ENCODE results near the gene PTGR3. TPM values are rescaled to one million over a fixed set of nuclear protein-coding genes. Genes with fewer than 3 reads are reported as not detected.

The PTGR3 gene
- total RNA-seq, 1 donor from 2014 or later = 6.8 TPM

GRCh38 chr18:75208836-75209128, 157 bp downstream of the PTGR3 start:
- DNase-seq (ENCODE audit: low read depth) (no peak), FAIRE-seq (no peak)
- Histone ChIP-seq H3K4me3 (ENCODE audit: low read depth, low read length) (peak overlapping the region; percentile 77), H3K36me3 (ENCODE audit: control insufficient read depth, insufficient read depth, low read length) (no peaks in the 10 kb centered on the region), H3K27me3 (ENCODE audit: control insufficient read depth, insufficient read depth, low read length) (no peaks in the 10 kb centered on the region)
- TF ChIP-seq, protein P1, sequence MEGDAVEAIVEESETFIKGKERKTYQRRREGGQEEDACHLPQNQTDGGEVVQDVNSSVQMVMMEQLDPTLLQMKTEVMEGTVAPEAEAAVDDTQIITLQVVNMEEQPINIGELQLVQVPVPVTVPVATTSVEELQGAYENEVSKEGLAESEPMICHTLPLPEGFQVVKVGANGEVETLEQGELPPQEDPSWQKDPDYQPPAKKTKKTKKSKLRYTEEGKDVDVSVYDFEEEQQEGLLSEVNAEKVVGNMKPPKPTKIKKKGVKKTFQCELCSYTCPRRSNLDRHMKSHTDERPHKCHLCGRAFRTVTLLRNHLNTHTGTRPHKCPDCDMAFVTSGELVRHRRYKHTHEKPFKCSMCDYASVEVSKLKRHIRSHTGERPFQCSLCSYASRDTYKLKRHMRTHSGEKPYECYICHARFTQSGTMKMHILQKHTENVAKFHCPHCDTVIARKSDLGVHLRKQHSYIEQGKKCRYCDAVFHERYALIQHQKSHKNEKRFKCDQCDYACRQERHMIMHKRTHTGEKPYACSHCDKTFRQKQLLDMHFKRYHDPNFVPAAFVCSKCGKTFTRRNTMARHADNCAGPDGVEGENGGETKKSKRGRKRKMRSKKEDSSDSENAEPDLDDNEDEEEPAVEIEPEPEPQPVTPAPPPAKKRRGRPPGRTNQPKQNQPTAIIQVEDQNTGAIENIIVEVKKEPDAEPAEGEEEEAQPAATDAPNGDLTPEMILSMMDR (IDR thresholded peaks at IDR 0.05; ENCODE audit: insufficient read depth, low read length, severe bottlenecking) = no peak

GRCh38 chr18:75208155-75208835, 644 bp downstream of the PTGR3 start:
- peak overlapping the region; percentile 77 for H3K4me3 ChIP-seq (ENCODE audit: low read depth, low read length)
- TF ChIP-seq, protein P1 (IDR thresholded peaks at IDR 0.05; ENCODE audit: insufficient read depth, low read length, severe bottlenecking) = peak; percentile 3
- H3K27me3 ChIP-seq (ENCODE audit: control insufficient read depth, insufficient read depth, low read length) = no peaks in the 10 kb centered on the region
- no peaks in the 10 kb centered on the region for H3K36me3 ChIP-seq (ENCODE audit: control insufficient read depth, insufficient read depth, low read length)
- no peak for FAIRE-seq
- peak; percentile 33 for DNase-seq (ENCODE audit: low read depth)

DNA sequence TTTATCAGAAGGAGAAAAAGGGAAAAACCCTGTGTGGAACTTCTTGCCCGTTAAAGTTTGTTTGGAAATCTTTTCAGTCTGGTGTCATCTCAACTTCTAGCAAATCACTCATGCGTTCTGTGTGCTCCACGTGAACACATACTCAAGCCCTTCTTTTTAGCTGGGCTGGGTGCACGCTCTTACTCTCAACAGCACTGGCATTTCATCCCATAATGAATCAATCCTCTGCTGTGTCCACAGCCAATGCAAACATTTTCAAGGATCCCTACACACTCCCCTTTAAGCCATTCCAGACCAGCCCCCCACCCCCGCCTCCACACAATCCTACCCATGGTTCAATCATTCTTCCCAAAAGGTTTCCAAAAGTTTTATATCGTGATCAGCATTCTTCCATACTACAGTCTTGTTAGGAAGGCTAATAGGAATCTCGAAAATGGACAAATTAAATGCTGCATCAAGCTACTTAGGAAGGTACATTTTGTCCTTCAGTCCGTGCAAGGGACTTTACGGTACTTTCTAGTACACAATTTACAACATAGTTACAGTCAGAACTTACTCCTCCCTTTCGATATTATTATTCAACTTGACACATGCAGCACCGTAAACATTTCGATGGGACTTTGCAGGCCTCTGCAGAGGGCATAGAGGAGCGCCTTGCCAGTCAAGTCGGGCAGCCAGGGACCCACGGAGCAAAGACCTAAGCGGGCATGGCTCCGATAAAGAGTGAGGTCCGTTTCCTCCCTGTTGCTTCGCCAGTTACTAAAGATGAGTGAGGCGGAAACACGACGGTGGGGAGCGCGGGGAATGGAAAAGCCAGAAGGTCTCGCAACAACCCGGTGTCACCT, 1.4 kb downstream of the PTGR3 start:
- TF ChIP-seq, protein P1 (IDR thresholded peaks at IDR 0.05; ENCODE audit: insufficient read depth, low read length, severe bottlenecking) = no peak
- Histone ChIP-seq H3K36me3 (ENCODE audit: control insufficient read depth, insufficient read depth, low read length) (no peaks in the 10 kb centered on the region), H3K27me3 (ENCODE audit: control insufficient read depth, insufficient read depth, low read length) (no peaks in the 10 kb centered on the region), H3K4me3 (ENCODE audit: low read depth, low read length) (peak overlapping the region; percentile 77)
- peak; percentile 22 for DNase-seq (ENCODE audit: low read depth)
- no peak for FAIRE-seq

GRCh38 chr18:75206452-75207309, 2.3 kb downstream of the PTGR3 start:
- DNase-seq (ENCODE audit: low read depth) = no peak
- TF ChIP-seq, protein P1 (IDR thresholded peaks at IDR 0.05; ENCODE audit: insufficient read depth, low read length, severe bottlenecking) = no peak
- FAIRE-seq = no peak
- Histone ChIP-seq H3K4me3 (ENCODE audit: low read depth, low read length) (peak overlapping the region; percentile 77), H3K27me3 (ENCODE audit: control insufficient read depth, insufficient read depth, low read length) (no peaks in the 10 kb centered on the region), H3K36me3 (ENCODE audit: control insufficient read depth, insufficient read depth, low read length) (peaks cover 1% of the 10 kb centered on the region)

DNA sequence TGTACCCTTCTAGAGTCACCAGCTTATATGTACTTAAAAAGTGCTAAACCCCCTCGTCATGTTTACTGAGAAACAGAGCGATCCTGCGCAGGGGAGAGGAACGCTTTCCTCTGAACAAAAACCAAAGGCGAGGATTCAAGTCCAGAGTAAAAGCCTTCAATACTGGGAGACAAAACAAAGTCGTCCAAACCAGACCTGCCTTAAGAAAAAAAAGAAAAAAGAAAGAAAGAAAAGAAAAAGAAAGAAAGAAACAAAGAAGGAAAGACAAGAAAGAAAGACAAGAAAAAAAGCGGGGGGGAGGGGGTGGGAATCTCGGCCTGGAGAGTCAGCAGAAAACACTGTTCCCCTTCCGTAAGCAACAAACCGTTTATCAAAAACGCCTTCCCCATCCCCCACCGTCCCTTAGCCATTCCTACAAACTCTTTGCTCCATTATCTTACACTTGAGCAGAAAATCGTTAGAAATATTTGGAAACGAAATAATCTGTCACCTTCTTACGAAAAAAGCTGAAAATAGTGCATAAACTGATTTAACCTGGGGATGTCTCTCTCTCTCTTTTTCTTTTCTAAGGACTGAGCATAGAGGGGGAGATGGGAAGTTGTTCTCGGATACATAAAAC, 3.3 kb downstream of the PTGR3 start:
- no peak overlapping the region for H3K4me3 ChIP-seq (ENCODE audit: low read depth, low read length)
- no peaks in the 10 kb centered on the region for H3K27me3 ChIP-seq (ENCODE audit: control insufficient read depth, insufficient read depth, low read length)
- H3K36me3 ChIP-seq (ENCODE audit: control insufficient read depth, insufficient read depth, low read length) = peaks cover 4% of the 10 kb centered on the region
- DNase-seq (ENCODE audit: low read depth) (no peak), FAIRE-seq (no peak)
- TF ChIP-seq, protein P1 (IDR thresholded peaks at IDR 0.05; ENCODE audit: insufficient read depth, low read length, severe bottlenecking) = no peak
